IMR-90 (cell line): ENCODE data around the gene MKS1. TPM values are rescaled to one million over a fixed set of nuclear protein-coding genes. Genes with fewer than 3 reads are reported as not detected.

ENCODE experiments used
- ATAC-seq: fragments of 200-7000 bp; cut with Tn5 transposase; 2 replicates; pipeline ENCODE4 v1.9.1; 2020; ENCODE audit warnings: low read depth, mild to moderate bottlenecking, moderate library complexity
- BruUV-seq: library from RNA; stranded (reverse); fragments of 400-500 nt; replicated peaks from 2 replicates; lab custom pipeline; 2021; lab: Mats Ljungman, UMichigan
- CTCF ChIA-PET: fragments of 300-600 bp; formaldehyde crosslinking; extraction: SDS; loops from one replicate; lab custom pipeline; 2021; ENCODE audit warnings: antibody characterized with exemption; lab: Yijun Ruan, JAX
- POLR2A ChIA-PET: fragments of 300-600 bp; sonication (Branson Sonifier 250); formaldehyde crosslinking; loops from one replicate; lab custom pipeline; 2022; ENCODE audit warnings: antibody characterized with exemption; ENCODE audit not compliant: unreplicated experiment; lab: Charles Lee
- DNase-seq: peaks from one replicate; pipeline ENCODE4 v3.0.0; 2013
- H2AFZ ChIP-seq: replicated peaks from 2 replicates; pipeline ENCODE3; 2013; ENCODE audit warnings: low read length, mild to moderate bottlenecking; ENCODE audit not compliant: poor library complexity
- H2AK5ac ChIP-seq: 2 replicates; pipeline ENCODE4 v1.6.1; 2013; ENCODE audit warnings: low read depth, low read length, inconsistent platforms
- H2AK9ac ChIP-seq: replicated peaks from 2 replicates; pipeline ENCODE3; 2013; ENCODE audit warnings: mild to moderate bottlenecking, low read depth, low read length, moderate library complexity; ENCODE audit not compliant: poor library complexity
- H2BK120ac ChIP-seq: 2 replicates; pipeline ENCODE4 v1.6.1; 2013; ENCODE audit warnings: low read depth, low read length, inconsistent platforms
- H2BK15ac ChIP-seq: 3 replicates; pipeline ENCODE4 v1.6.1; 2013; ENCODE audit warnings: low read depth, low read length, inconsistent platforms
- H2BK20ac ChIP-seq: 2 replicates; pipeline ENCODE4 v1.6.1; 2013; ENCODE audit warnings: low read depth, mild to moderate bottlenecking, inconsistent platforms, low read length, moderate library complexity
- H2BK5ac ChIP-seq: 2 replicates; pipeline ENCODE4 v1.6.1; 2013; ENCODE audit warnings: mild to moderate bottlenecking, low read depth, low read length, inconsistent platforms; ENCODE audit not compliant: poor library complexity, severe bottlenecking
- H3K14ac ChIP-seq: replicated peaks from 2 replicates; pipeline ENCODE4 v1.6.1; 2013; ENCODE audit warnings: low read depth, low read length, inconsistent platforms
- H3K18ac ChIP-seq: 2 replicates; pipeline ENCODE4 v1.6.1; 2013; ENCODE audit warnings: low read depth, low read length, control low read depth
- H3K23ac ChIP-seq: 2 replicates; pipeline ENCODE4 v1.6.1; 2013; ENCODE audit warnings: low read depth, low read length, inconsistent platforms
- H3K27ac ChIP-seq: 2 replicates; pipeline ENCODE4 v1.5.1; 2013; ENCODE audit warnings: mild to moderate bottlenecking, control low read depth, low read length; ENCODE audit not compliant: insufficient read depth
- H3K27me3 ChIP-seq: 2 replicates; pipeline ENCODE4 v1.6.1; 2013; ENCODE audit warnings: low read length; ENCODE audit not compliant: control insufficient read depth, insufficient read depth
- H3K36me3 ChIP-seq: 2 replicates; pipeline ENCODE4 v1.6.1; 2013; ENCODE audit warnings: low read length, mixed read lengths; ENCODE audit not compliant: control insufficient read depth, insufficient read depth
- H3K4ac ChIP-seq: 2 replicates; pipeline ENCODE4 v1.6.1; 2013; ENCODE audit warnings: low read depth, low read length, inconsistent platforms
- H3K4me1 ChIP-seq: 2 replicates; pipeline ENCODE4 v1.6.1; 2013; ENCODE audit warnings: low read length, mixed read lengths; ENCODE audit not compliant: control insufficient read depth, insufficient read depth
- H3K4me2 ChIP-seq: 2 replicates; pipeline ENCODE4 v1.6.1; 2013; ENCODE audit warnings: low read depth, mild to moderate bottlenecking, control low read depth, low read length, moderate library complexity
- H3K4me3 ChIP-seq: 2 replicates; pipeline ENCODE4 v1.5.1; 2013; ENCODE audit warnings: low read depth, mild to moderate bottlenecking, control low read depth, low read length, moderate library complexity; ENCODE audit not compliant: insufficient read depth
- H3K56ac ChIP-seq: 2 replicates; pipeline ENCODE4 v1.6.1; 2013; ENCODE audit warnings: low read length, inconsistent platforms; ENCODE audit not compliant: insufficient read depth; ENCODE audit errors: extremely low read depth
- H3K79me1 ChIP-seq, 2 experiments: 2 replicates each; pipeline ENCODE4 v1.6.1; 2013; ENCODE audit warnings: low read length in 2 of 2, inconsistent platforms in 1 of 2, low read depth in 1 of 2
- H3K9ac ChIP-seq: 2 replicates; pipeline ENCODE4 v1.6.1; 2013; ENCODE audit warnings: low read depth, low read length, control low read depth
- H3K9me1 ChIP-seq: 2 replicates; pipeline ENCODE4 v1.6.1; 2013; ENCODE audit warnings: low read length, inconsistent platforms; ENCODE audit not compliant: insufficient read depth
- H3K9me3 ChIP-seq: 2 replicates; pipeline ENCODE4 v1.6.1; 2013; ENCODE audit warnings: low read length; ENCODE audit not compliant: control insufficient read depth, insufficient read depth
- H4K20me1 ChIP-seq: 2 replicates; pipeline ENCODE4 v1.6.1; 2013; ENCODE audit warnings: low read length, inconsistent platforms; ENCODE audit not compliant: insufficient read depth
- H4K5ac ChIP-seq: 2 replicates; pipeline ENCODE4 v1.6.1; 2013; ENCODE audit warnings: mild to moderate bottlenecking, low read depth, low read length, control low read depth
- H4K8ac ChIP-seq, 2 experiments: 2 replicates each; pipeline ENCODE4 v1.6.1; 2013; ENCODE audit warnings: low read depth in 2 of 2, low read length in 2 of 2, control low read depth in 1 of 2, inconsistent platforms in 1 of 2
- H4K91ac ChIP-seq: 2 replicates; pipeline ENCODE4 v1.6.1; 2013; ENCODE audit warnings: low read depth, low read length, inconsistent platforms; ENCODE audit not compliant: insufficient read depth
- CEBPB ChIP-seq: IDR thresholded peaks from 2 replicates; pipeline ENCODE4 v1.6.1; 2012; ENCODE audit warnings: low read depth, low read length, improper control_type of control experiment
- FOS ChIP-seq: fragments of 150-350 bp; IDR thresholded peaks from 2 replicates; pipeline ENCODE4 v1.6.1; 2016; ENCODE audit warnings: low read depth, low read length
- MAFK ChIP-seq: IDR thresholded peaks from 2 replicates; pipeline ENCODE4 v1.6.1; 2012; ENCODE audit warnings: low read depth, low read length, improper control_type of control experiment
- MAZ ChIP-seq: IDR thresholded peaks from 2 replicates; pipeline ENCODE4 v1.6.1; 2012; ENCODE audit warnings: low read depth, mild to moderate bottlenecking, low read length, improper control_type of control experiment, moderate library complexity, borderline replicate concordance
- MXI1 ChIP-seq: IDR thresholded peaks from 2 replicates; pipeline ENCODE4 v1.6.1; 2012; ENCODE audit warnings: low read depth, mild to moderate bottlenecking, low read length, moderate library complexity, borderline replicate concordance
- RAD21 ChIP-seq: IDR thresholded peaks from 2 replicates; pipeline ENCODE4 v1.6.1; 2012; ENCODE audit warnings: low read length, improper control_type of control experiment
- RFX5 ChIP-seq: IDR thresholded peaks from 2 replicates; pipeline ENCODE4 v1.8.0; 2012; ENCODE audit warnings: low read depth, mild to moderate bottlenecking, low read length, moderate library complexity
- SMC3 ChIP-seq: fragments of 150-350 bp; IDR thresholded peaks from 2 replicates; pipeline ENCODE4 v1.6.1; 2016; ENCODE audit warnings: low read depth, mild to moderate bottlenecking, antibody characterized with exemption, low read length, moderate library complexity
- WGBS, 2 experiments: methylation state at CpG; one replicate each; pipeline versions ENCODE4 v1.1.5 to v1.1.7; 2013; ENCODE audit warnings: missing lambda C conversion rate in 2 of 2; ENCODE audit not compliant: insufficient read length in 1 of 2; ENCODE audit errors: extremely low coverage in 2 of 2; 5-methylcytosine and 5-hydroxymethylcytosine counted together
- dilution Hi-C: fragments of 300-500 bp; cut with HindIII; formaldehyde crosslinking; loops from one replicate; pipeline ENCODE4 v1.14.3; 2018; ENCODE audit warnings: low sequenced_read_pairs; ENCODE audit not compliant: unreplicated experiment
- in situ Hi-C: fragments of 300-500 bp; cut with MboI; formaldehyde crosslinking; loops from 3 replicates; pipeline ENCODE4 v1.14.3; 2019; ENCODE audit warnings: low sequenced_read_pairs, inconsistent platforms, mixed read lengths
- intact Hi-C: fragments of 100-400 bp; cut with micrococcal nuclease; formaldehyde crosslinking; loops from 2 replicates; pipeline ENCODE4 v1.10.0; 2022
- polyA plus RNA-seq, 3 experiments: library from polyadenylated mRNA; depleted of rRNA; stranded (reverse); fragments of >200 nt; gene quantifications; 2 replicates each; pipeline ENCODE4 v1.2.3, GENCODE V29; 2012; ENCODE audit warnings: low replicate concordance in 1 of 3
- total RNA-seq: library from RNA; depleted of rRNA; stranded (reverse); fragments of >200 nt; gene quantifications from 2 replicates; pipeline ENCODE4 v1.2.3, GENCODE V29; 2012
- TF ChIP-seq, protein P1 (sequence below): conservative IDR thresholded peaks from 2 replicates; pipeline ENCODE4 v1.5.1; 2012; ENCODE audit warnings: mild to moderate bottlenecking, low read depth, low read length, improper control_type of control experiment
- TF ChIP-seq, protein P2 (sequence below): fragments of 150-350 bp; IDR thresholded peaks from 2 replicates; pipeline ENCODE4 v1.6.1; 2017; ENCODE audit warnings: mild to moderate bottlenecking, antibody characterized with exemption, low read length, low read depth

MKS1 gene
- total and polyA plus RNA-seq, 2 of the 4 experiments (the other 2 are of a cell fraction) = 11.5 to 13.2 TPM

DNA sequence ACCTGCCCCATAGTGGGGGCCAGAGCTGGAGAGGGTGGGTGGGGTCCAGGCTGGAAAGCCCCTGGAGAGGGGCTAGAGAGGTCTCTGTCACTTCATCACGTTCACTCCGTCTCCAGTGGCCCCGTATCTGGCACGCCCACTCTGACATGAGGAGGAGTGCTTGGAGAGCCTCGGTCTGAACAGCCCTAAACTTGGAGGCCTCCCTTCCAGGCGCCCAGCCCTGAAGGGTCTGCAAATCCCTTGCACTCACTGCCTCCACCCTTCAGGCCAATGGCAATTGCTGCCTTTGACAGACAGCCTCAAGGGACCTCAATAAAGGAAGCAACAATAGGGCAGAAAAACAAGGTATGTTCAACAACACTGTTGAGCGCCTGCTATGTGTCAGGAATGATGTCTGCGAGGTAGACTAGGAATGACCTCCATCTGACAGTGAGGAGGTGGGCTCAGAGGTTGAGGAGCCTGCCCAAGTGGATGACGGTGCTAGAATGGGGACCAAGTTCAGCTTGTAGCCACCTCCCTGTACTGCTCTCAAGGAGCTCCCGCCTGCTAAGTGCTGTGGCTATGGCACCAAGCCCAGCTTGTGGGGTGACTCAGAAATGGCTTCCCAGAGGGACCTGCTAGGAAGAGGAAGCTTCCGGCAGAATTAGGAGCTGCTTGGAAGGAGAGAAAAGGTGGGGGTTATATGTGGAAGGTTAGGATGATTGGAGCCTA is 29.5 kb downstream of the MKS1 start:
- intact Hi-C loops = no loop called here
- Histone ChIP-seq H3K9me3 (no peaks in the 10 kb centered on the region), H3K27me3 (peaks cover 13% of the 10 kb centered on the region), H3K14ac (no peak overlapping the region), H3K56ac (no peak overlapping the region), H4K8ac (no peak overlapping the region), H4K20me1 (no peaks in the 10 kb centered on the region), H2AK9ac (peak overlapping the region; percentile 68), H3K23ac (no peak overlapping the region), H3K4ac (no peak overlapping the region), H3K9ac (no peak overlapping the region), H3K79me1 (no peaks in the 10 kb centered on the region), H4K91ac (no peak overlapping the region), H2BK5ac (no peak overlapping the region), H3K27ac (no peak overlapping the region), H4K5ac (no peak overlapping the region), H3K36me3 (no peaks in the 10 kb centered on the region), H2BK20ac (no peak overlapping the region), H2AFZ (peak overlapping the region; percentile 2), H2BK120ac (no peak overlapping the region), H3K4me1 (no peaks in the 10 kb centered on the region), H2AK5ac (no peak overlapping the region), H3K4me3 (no peak overlapping the region), H3K9me1 (peaks cover 4% of the 10 kb centered on the region; the same call in 1 of the 2 replicates), H3K18ac (no peak overlapping the region), H2BK15ac (no peak overlapping the region), H3K4me2 (no peak overlapping the region)
- POLR2A ChIA-PET = no interaction called here
- no TSS peak for BruUV-seq
- DNase-seq (peak; percentile 81), ATAC-seq (peak; percentile 90)
- WGBS, 2 experiments = 93% methylated on average over 2 of the region's 11 CpGs; no CpG with 5 or more reads in 1 of the 2 experiments
- in situ Hi-C loops = no loop called here
- dilution Hi-C loops = no loop called here
- CTCF ChIA-PET = no interaction called here
- TF ChIP-seq CEBPB (no peak), MAZ (no peak), MAFK (no peak), FOS (no peak), SMC3 (no peak), RFX5 (no peak), RAD21 (no peak), MXI1 (no peak)
- TF ChIP-seq, protein P1, sequence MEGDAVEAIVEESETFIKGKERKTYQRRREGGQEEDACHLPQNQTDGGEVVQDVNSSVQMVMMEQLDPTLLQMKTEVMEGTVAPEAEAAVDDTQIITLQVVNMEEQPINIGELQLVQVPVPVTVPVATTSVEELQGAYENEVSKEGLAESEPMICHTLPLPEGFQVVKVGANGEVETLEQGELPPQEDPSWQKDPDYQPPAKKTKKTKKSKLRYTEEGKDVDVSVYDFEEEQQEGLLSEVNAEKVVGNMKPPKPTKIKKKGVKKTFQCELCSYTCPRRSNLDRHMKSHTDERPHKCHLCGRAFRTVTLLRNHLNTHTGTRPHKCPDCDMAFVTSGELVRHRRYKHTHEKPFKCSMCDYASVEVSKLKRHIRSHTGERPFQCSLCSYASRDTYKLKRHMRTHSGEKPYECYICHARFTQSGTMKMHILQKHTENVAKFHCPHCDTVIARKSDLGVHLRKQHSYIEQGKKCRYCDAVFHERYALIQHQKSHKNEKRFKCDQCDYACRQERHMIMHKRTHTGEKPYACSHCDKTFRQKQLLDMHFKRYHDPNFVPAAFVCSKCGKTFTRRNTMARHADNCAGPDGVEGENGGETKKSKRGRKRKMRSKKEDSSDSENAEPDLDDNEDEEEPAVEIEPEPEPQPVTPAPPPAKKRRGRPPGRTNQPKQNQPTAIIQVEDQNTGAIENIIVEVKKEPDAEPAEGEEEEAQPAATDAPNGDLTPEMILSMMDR = no peak
- TF ChIP-seq, protein P2, sequence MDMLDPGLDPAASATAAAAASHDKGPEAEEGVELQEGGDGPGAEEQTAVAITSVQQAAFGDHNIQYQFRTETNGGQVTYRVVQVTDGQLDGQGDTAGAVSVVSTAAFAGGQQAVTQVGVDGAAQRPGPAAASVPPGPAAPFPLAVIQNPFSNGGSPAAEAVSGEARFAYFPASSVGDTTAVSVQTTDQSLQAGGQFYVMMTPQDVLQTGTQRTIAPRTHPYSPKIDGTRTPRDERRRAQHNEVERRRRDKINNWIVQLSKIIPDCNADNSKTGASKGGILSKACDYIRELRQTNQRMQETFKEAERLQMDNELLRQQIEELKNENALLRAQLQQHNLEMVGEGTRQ = no peak
